H1 (cell line): Measurements from ENCODE around the gene TENT5D. TPM values are rescaled to one million over a fixed set of nuclear protein-coding genes. Genes with fewer than 3 reads are reported as not detected.

Experiments used
- CTCF ChIA-PET: fragments of 300-600 bp; sonication (Branson Sonifier 250); formaldehyde crosslinking; loops from one replicate; lab custom pipeline; 2021; ENCODE audit not compliant: partially characterized antibody; lab: Charles Lee
- POLR2A ChIA-PET: fragments of 300-600 bp; sonication (Branson Sonifier 250); formaldehyde crosslinking; loops from one replicate; lab custom pipeline; 2021; ENCODE audit warnings: inconsistent platforms; ENCODE audit not compliant: partially characterized antibody; lab: Charles Lee
- DNase-seq, 2 experiments: peaks; one replicate each; pipeline versions ENCODE4 v3.0.0 to v3.0.0-alpha.2; 2010 to 2022; ENCODE audit warnings: low spot score in 2 of 2, low read depth in 1 of 2, mixed read lengths in 1 of 2
- FAIRE-seq: peaks from 2 replicates; lab custom pipeline; 2011; peaks lifted over from hg19 to GRCh38; lab: Jason Lieb, UNC
- H2AFZ ChIP-seq: 2 replicates; pipeline ENCODE4 v1.8.1; 2012; ENCODE audit warnings: low read length, inconsistent platforms
- H2AK5ac ChIP-seq: 2 replicates; pipeline ENCODE4 v1.6.1; 2013; ENCODE audit warnings: low read depth, low read length
- H2BK120ac ChIP-seq: replicated peaks from 2 replicates; pipeline ENCODE3; 2013; ENCODE audit warnings: low read depth, low read length, inconsistent platforms
- H2BK12ac ChIP-seq: 2 replicates; pipeline ENCODE4 v1.6.1; 2013; ENCODE audit warnings: low read depth, low read length
- H2BK15ac ChIP-seq: 2 replicates; pipeline ENCODE4 v1.6.1; 2013; ENCODE audit warnings: low read length
- H2BK20ac ChIP-seq: 2 replicates; pipeline ENCODE4 v1.6.1; 2013; ENCODE audit warnings: low read length
- H2BK5ac ChIP-seq: 2 replicates; pipeline ENCODE4 v1.6.1; 2013; ENCODE audit warnings: low read depth, low read length
- H3K14ac ChIP-seq: 2 replicates; pipeline ENCODE4 v1.6.1; 2013; ENCODE audit warnings: inconsistent platforms; ENCODE audit not compliant: insufficient read length
- H3K18ac ChIP-seq: 2 replicates; pipeline ENCODE4 v1.6.1; 2013; ENCODE audit warnings: low read length; ENCODE audit errors: extremely low read depth
- H3K23ac ChIP-seq: 2 replicates; pipeline ENCODE4 v1.6.1; 2013; ENCODE audit warnings: inconsistent platforms; ENCODE audit not compliant: insufficient read length
- H3K23me2 ChIP-seq: 2 replicates; pipeline ENCODE4 v1.6.1; 2013; ENCODE audit warnings: low read depth, low read length
- H3K27ac ChIP-seq: 2 replicates; pipeline ENCODE4 v1.6.1; 2011; ENCODE audit warnings: low read depth, low read length, inconsistent platforms
- H3K27me3 ChIP-seq, 4 experiments: replicated peaks in 1 of 4; 1 replicate in 1 of 4; 2 replicates in 3 of 4; pipeline versions ENCODE4 v1.6.1 to v1.8.1; 2011 to 2013; ENCODE audit warnings: low read length in 3 of 4, mild to moderate bottlenecking in 3 of 4, inconsistent platforms in 2 of 4, mixed read lengths in 2 of 4, moderate library complexity in 1 of 4; ENCODE audit not compliant: control insufficient read depth in 3 of 4, insufficient read depth in 3 of 4; ENCODE audit errors: extremely low read depth in 1 of 4
- H3K36me3 ChIP-seq, 4 experiments: 2 replicates each; pipeline versions ENCODE4 v1.6.1 to v1.8.1; 2011 to 2013; ENCODE audit warnings: mild to moderate bottlenecking in 4 of 4, low read length in 3 of 4, moderate library complexity in 2 of 4, control low read depth in 1 of 4, inconsistent platforms in 1 of 4; ENCODE audit not compliant: insufficient read depth in 4 of 4, control insufficient read depth in 2 of 4
- H3K4ac ChIP-seq: replicated peaks from 2 replicates; pipeline ENCODE3; 2013; ENCODE audit warnings: low read length, low read depth, mixed read lengths, inconsistent platforms; ENCODE audit not compliant: insufficient read length
- H3K4me1 ChIP-seq, 4 experiments: replicated peaks in 1 of 4; 1 replicate in 1 of 4; 2 replicates in 3 of 4; pipeline versions ENCODE4 v1.6.1 to v1.8.1; 2011 to 2013; ENCODE audit warnings: low read length in 3 of 4, inconsistent platforms in 2 of 4, mixed read lengths in 1 of 4; ENCODE audit not compliant: insufficient read depth in 4 of 4, control insufficient read depth in 3 of 4
- H3K4me2 ChIP-seq, 2 experiments: 2 replicates each; pipeline versions ENCODE4 v1.6.1 to v1.8.1; 2011 to 2013; ENCODE audit warnings: low read depth in 2 of 2, low read length in 2 of 2, control low read depth in 1 of 2, inconsistent platforms in 1 of 2, mild to moderate bottlenecking in 1 of 2; ENCODE audit not compliant: insufficient read depth in 1 of 2
- H3K4me3 ChIP-seq, 4 experiments: fragments of 200-600, 300-600 bp in 1 of 4; sonication (generic), shearing (Covaris generic), sonication (Bioruptor Twin) in 1 of 4; 2 replicates each; pipeline versions ENCODE4 v1.5.1 to v1.8.1; 2011 to 2016; ENCODE audit warnings: low read length in 4 of 4, low read depth in 3 of 4, control low read depth in 2 of 4, inconsistent platforms in 2 of 4, mild to moderate bottlenecking in 2 of 4, mixed read lengths in 1 of 4, moderate library complexity in 1 of 4; ENCODE audit not compliant: insufficient read depth in 2 of 4; ENCODE audit errors: extremely low read depth in 1 of 4
- H3K56ac ChIP-seq: replicated peaks from 2 replicates; pipeline ENCODE3; 2013; ENCODE audit warnings: low read depth, mild to moderate bottlenecking, mixed read lengths, low read length, inconsistent platforms; ENCODE audit not compliant: insufficient read length
- H3K79me1 ChIP-seq: 2 replicates; pipeline ENCODE4 v1.6.1; 2013; ENCODE audit warnings: low read depth, low read length, control low read depth
- H3K79me2 ChIP-seq, 2 experiments: 2 replicates each; pipeline versions ENCODE4 v1.6.1 to v1.8.1; 2012 to 2013; ENCODE audit warnings: low read length in 2 of 2, mild to moderate bottlenecking in 2 of 2, inconsistent platforms in 1 of 2; ENCODE audit not compliant: insufficient read depth in 2 of 2, control insufficient read depth in 1 of 2
- H3K9ac ChIP-seq, 4 experiments: replicated peaks in 1 of 4; 1 replicate in 1 of 4; 2 replicates in 3 of 4; pipeline versions ENCODE4 v1.6.1 to v1.8.1; 2011 to 2013; ENCODE audit warnings: low read depth in 3 of 4, low read length in 3 of 4, control low read depth in 2 of 4, mild to moderate bottlenecking in 2 of 4, moderate library complexity in 2 of 4, inconsistent platforms in 1 of 4; ENCODE audit errors: extremely low read depth in 1 of 4
- H3K9me3 ChIP-seq, 2 experiments: 2 replicates each; pipeline versions ENCODE4 v1.6.1 to v1.8.1; 2012 to 2013; ENCODE audit warnings: mild to moderate bottlenecking in 2 of 2, moderate library complexity in 2 of 2, control low read depth in 1 of 2, inconsistent platforms in 1 of 2, low read depth in 1 of 2, low read length in 1 of 2, mixed read lengths in 1 of 2; ENCODE audit not compliant: insufficient read depth in 2 of 2
- H4K20me1 ChIP-seq, 2 experiments: replicated peaks in 1 of 2; 2 replicates each; pipeline versions ENCODE3 to v1.8.1; 2011 to 2013; ENCODE audit warnings: inconsistent platforms in 2 of 2, low read length in 2 of 2, mild to moderate bottlenecking in 1 of 2; ENCODE audit not compliant: insufficient read depth in 2 of 2, control insufficient read depth in 1 of 2
- H4K5ac ChIP-seq: 2 replicates; pipeline ENCODE4 v1.6.1; 2013; ENCODE audit warnings: low read length, low read depth, mixed read lengths, inconsistent platforms; ENCODE audit not compliant: insufficient read length
- H4K8ac ChIP-seq: 2 replicates; pipeline ENCODE4 v1.8.0; 2013; ENCODE audit warnings: mild to moderate bottlenecking, moderate library complexity, low read length, inconsistent platforms; ENCODE audit not compliant: insufficient read depth; ENCODE audit errors: extremely low read depth
- H4K91ac ChIP-seq: replicated peaks from 2 replicates; pipeline ENCODE3; 2013; ENCODE audit warnings: low read length, mixed read lengths, inconsistent platforms; ENCODE audit not compliant: insufficient read length
- ASH2L ChIP-seq: fragments of 200-600, 300-600 bp; sonication (generic); IDR thresholded peaks from one replicate; pipeline ENCODE4 v1.7.1; 2017; ENCODE audit warnings: low read length
- BRCA1 ChIP-seq: IDR thresholded peaks from 2 replicates; pipeline ENCODE4 v1.6.1; 2012; ENCODE audit warnings: low read depth, low read length, improper control_type of control experiment
- CTBP2 ChIP-seq: IDR thresholded peaks from 2 replicates; pipeline ENCODE4 v1.7.0; 2011; ENCODE audit warnings: borderline replicate concordance, mild to moderate bottlenecking, moderate library complexity, mixed read lengths, low read length; ENCODE audit not compliant: insufficient read depth, insufficient read length
- CTCF ChIP-seq, 3 experiments: IDR thresholded peaks; 1 replicate in 2 of 3; 2 replicates in 1 of 3; pipeline versions ENCODE4 v1.5.1 to v1.6.1; 2011; ENCODE audit warnings: low read length in 3 of 3, mild to moderate bottlenecking in 3 of 3, inconsistent platforms in 2 of 3, low read depth in 1 of 3, moderate library complexity in 1 of 3; ENCODE audit not compliant: insufficient read depth in 1 of 3; ENCODE audit errors: control extremely low read depth in 1 of 3
- HDAC2 ChIP-seq, 2 experiments: fragments of 300-600 bp in 1 of 2; sonication (generic) in 1 of 2; IDR thresholded peaks; 2 replicates each; pipeline ENCODE4 v1.6.1; 2011 to 2012; ENCODE audit warnings: low read depth in 2 of 2, low read length in 2 of 2, mild to moderate bottlenecking in 2 of 2, moderate library complexity in 2 of 2, borderline replicate concordance in 1 of 2, inconsistent platforms in 1 of 2
- KDM4A ChIP-seq: IDR thresholded peaks from one replicate; pipeline ENCODE4 v1.7.1; 2012; ENCODE audit warnings: low read depth, mild to moderate bottlenecking, moderate library complexity, low read length, inconsistent platforms; ENCODE audit not compliant: severe bottlenecking
- KDM5A ChIP-seq: fragments of 200-600 bp; IDR thresholded peaks from 2 replicates; pipeline ENCODE4 v1.7.1; 2012; ENCODE audit warnings: mild to moderate bottlenecking, low read length, inconsistent platforms, mixed read lengths
- NANOG ChIP-seq: IDR thresholded peaks from 2 replicates; pipeline ENCODE4 v1.6.1; 2011; ENCODE audit warnings: low read length, low read depth, mild to moderate bottlenecking, inconsistent platforms; ENCODE audit not compliant: insufficient read depth, poor library complexity, severe bottlenecking
- POU5F1 ChIP-seq: IDR thresholded peaks from 2 replicates; pipeline ENCODE4 v1.6.1; 2011; ENCODE audit warnings: low read depth, mild to moderate bottlenecking, low read length, moderate library complexity
- SIX5 ChIP-seq: IDR thresholded peaks from 2 replicates; pipeline ENCODE4 v1.6.1; 2011; ENCODE audit warnings: mild to moderate bottlenecking, low read depth, low read length
- SRF ChIP-seq: IDR thresholded peaks from 2 replicates; pipeline ENCODE4 v1.6.1; 2011; ENCODE audit warnings: mild to moderate bottlenecking, low read depth, low read length, moderate library complexity
- ZNF274 ChIP-seq: IDR thresholded peaks from 2 replicates; pipeline ENCODE4 v1.7.0; 2012; ENCODE audit warnings: low read length, borderline replicate concordance; ENCODE audit errors: extremely low read depth
- WGBS, 2 experiments: shearing (Covaris generic) in 1 of 2; methylation state at CpG; one replicate each; pipeline versions ENCODE4 v1.1.6 to v1.1.7; 2013 to 2015; ENCODE audit warnings: low lambda C conversion rate in 2 of 2, mixed read lengths in 2 of 2, inconsistent platforms in 1 of 2, low coverage in 1 of 2, missing lambda C conversion rate in 1 of 2; ENCODE audit not compliant: insufficient replicate concordance in 2 of 2, insufficient coverage in 1 of 2, insufficient read length in 1 of 2; ENCODE audit errors: extremely low coverage in 1 of 2, missing lambda C conversion rate in 1 of 2; 5-methylcytosine and 5-hydroxymethylcytosine counted together
- polyA plus RNA-seq, 7 experiments: library from polyadenylated mRNA; depleted of rRNA in 3 of 7; stranded (reverse) in 5 of 7; unstranded in 2 of 7; fragments of >200 nt in 5 of 7; fragments of 200-250 nt in 2 of 7; gene quantifications; 1 replicate in 5 of 7; 2 replicates in 1 of 7; 4 replicates in 1 of 7; pipeline versions ENCODE4 v1.2.1 to v1.2.3, GENCODE V29; 2011 to 2013; ENCODE audit warnings: missing spikeins in 2 of 7, mixed read lengths in 2 of 7
- total RNA-seq: library from RNA; stranded (reverse); fragmentation: NEBNext Ultra II Directional; extraction: Animal tissue kit (Norgen Biotek cat#: 25700); gene quantifications from 2 replicates; pipeline ENCODE4 v1.2.1, GENCODE V29; 2021

The TENT5D gene
- total and polyA plus RNA-seq, 2 of the 8 experiments (the other 6 are each of a cell fraction or from before 2014, with no cell fraction given): not detected

- H3K4ac ChIP-seq: no peak overlapping the region
- no peak overlapping the region for H2BK15ac ChIP-seq
- H3K79me2 ChIP-seq: no peaks in the 10 kb centered on the region
- H3K14ac ChIP-seq: no peak overlapping the region
- no peak overlapping the region for H3K9ac ChIP-seq
- H2BK20ac ChIP-seq: no peak overlapping the region
- no peaks in the 10 kb centered on the region for H4K20me1 ChIP-seq
- H2AFZ ChIP-seq: no peak overlapping the region
- no peaks in the 10 kb centered on the region for H3K36me3 ChIP-seq
- no peak overlapping the region for H3K27ac ChIP-seq
- H3K56ac ChIP-seq: no peak overlapping the region
- H4K91ac ChIP-seq: no peak overlapping the region
- no peaks in the 10 kb centered on the region for H3K27me3 ChIP-seq
- H4K8ac ChIP-seq: no peak overlapping the region
- no peaks in the 10 kb centered on the region for H3K79me1 ChIP-seq
- DNase-seq (no peak), FAIRE-seq (no peak)
- ChIA-PET POLR2A (no interaction called here), CTCF (no interaction called here)
- H4K5ac ChIP-seq: no peak overlapping the region
- no peaks in the 10 kb centered on the region for H3K23me2 ChIP-seq
- H3K4me3 ChIP-seq: no peak overlapping the region
- H3K9me3 ChIP-seq: peaks cover 5 to 10% of the 10 kb centered on the region in 2 experiments; a peak in 2 of 4 replicates
- no peaks in the 10 kb centered on the region for H3K4me1 ChIP-seq
- WGBS, 2 experiments: 85% methylated on average over 1 of the region's 1 CpG; no CpG with 5 or more reads in 1 of the 2 experiments
- H3K23ac ChIP-seq: no peak overlapping the region
- no peak overlapping the region for H3K18ac ChIP-seq
- no peak overlapping the region for H2BK120ac ChIP-seq
- H2AK5ac ChIP-seq: no peak overlapping the region
- H3K4me2 ChIP-seq: no peak overlapping the region
- no peak overlapping the region for H2BK5ac ChIP-seq
- H2BK12ac ChIP-seq: no peak overlapping the region
- no peak for TF ChIP-seq CTCF (IDR thresholded peaks at IDR 0.05; ENCODE audit: control extremely low read depth in 1 of 3, insufficient read depth in 1 of 3, low read depth in 1 of 3, low read length in 3 of 3)
- TF ChIP-seq KDM5A: no peak
- no peak for TF ChIP-seq ASH2L
- TF ChIP-seq SIX5: no peak
- TF ChIP-seq HDAC2 (IDR thresholded peaks at IDR 0.05; ENCODE audit: borderline replicate concordance in 1 of 2, low read depth in 2 of 2, low read length in 2 of 2): no peak
- TF ChIP-seq BRCA1: no peak
- TF ChIP-seq SRF: no peak
- no peak for TF ChIP-seq NANOG
- no peak for TF ChIP-seq CTBP2
- no peak for TF ChIP-seq ZNF274
- no peak for TF ChIP-seq KDM4A
- no peak for TF ChIP-seq POU5F1
These were observed 66.1 kb downstream of the TENT5D start for GRCh38 chrX:80486299-80486698.
